ENCODE results near the gene LIN7B. TPM values are rescaled to one million over a fixed set of nuclear protein-coding genes. Genes with fewer than 3 reads are reported as not detected.

LIN7B gene
- total and polyA plus RNA-seq, 9 of the 15 experiments (the other 6 are each of a cell fraction or from before 2014, with no cell fraction given): 0.89 to 15.7 (median 4.0) TPM

- TF ChIP-seq RBM39 (optimal IDR thresholded peaks at IDR 0.05; ENCODE audit: low read depth, low read length) (no peak), CTCF (IDR thresholded peaks at IDR 0.05 in 2 of 3, conservative IDR thresholded peaks at IDR 0.05 in 1 of 3; ENCODE audit: insufficient read depth in 2 of 3, low read depth in 1 of 3, low read length in 3 of 3) (no peak), ZNF140 (CRISPR knock-in tag; IDR thresholded peaks at IDR 0.05) (no peak), ZBTB33 (CRISPR knock-in tag; IDR thresholded peaks at IDR 0.05) (0 out of 2 replicates have a peak, but pooled peaks have one; percentile 25), ZNF274 (IDR thresholded peaks at IDR 0.05; ENCODE audit: borderline replicate concordance, low read depth, low read length) (no peak; the same call in 1 of the 2 replicates), ELF4 (CRISPR knock-in tag; IDR thresholded peaks at IDR 0.05) (0 out of 2 replicates have a peak, but pooled peaks have one; percentile 64), HNRNPK (IDR thresholded peaks at IDR 0.05; ENCODE audit: low read depth, low read length, poor library complexity, severe bottlenecking) (no peak), TFAM (CRISPR knock-in tag; conservative IDR thresholded peaks at IDR 0.05) (no peak), MCM3 (IDR thresholded peaks at IDR 0.05) (no peak), E4F1 (CRISPR knock-in tag; IDR thresholded peaks at IDR 0.05; ENCODE audit: borderline replicate concordance) (no peak), NFE2 (IDR thresholded peaks at IDR 0.05; ENCODE audit: low read depth) (no peak; the same call in 1 of the 2 replicates), ELF2 (CRISPR knock-in tag; IDR thresholded peaks at IDR 0.05) (no peak; the same call in 1 of the 2 replicates), XRCC3 (IDR thresholded peaks at IDR 0.05) (no peak), ZNF3 (CRISPR knock-in tag; IDR thresholded peaks at IDR 0.05) (no peak), FOXM1 (IDR thresholded peaks at IDR 0.05; ENCODE audit: low read depth) (no peak; the same call in 1 of the 2 replicates), FOXM1 (CRISPR knock-in tag; IDR thresholded peaks at IDR 0.05; ENCODE audit: low read depth) (no peak), ZNF431 (CRISPR knock-in tag; IDR thresholded peaks at IDR 0.05) (no peak), ETV6 (IDR thresholded peaks at IDR 0.05; ENCODE audit: borderline replicate concordance in 1 of 2, low read depth in 2 of 2, low read length in 1 of 2) (no peak; a peak in 1 of 4 replicates), ETV6 (CRISPR knock-in tag; IDR thresholded peaks at IDR 0.05; ENCODE audit: borderline replicate concordance) (peak; percentile 64; the same call in 1 of the 2 replicates), ZNF324 (CRISPR knock-in tag; IDR thresholded peaks at IDR 0.05) (no peak)
Measured at GRCh38 chr19:49085020-49085867, 28.9 kb upstream of the LIN7B start, which contains the start of gene SNRNP70 (continued).
